Small intestine (tissue), 16 donors: Measurements from ENCODE around the gene HMGCS2. TPM values are rescaled to one million over a fixed set of nuclear protein-coding genes. Genes with fewer than 3 reads are reported as not detected.

Experiments used
- DNase-seq, 2 donors: peaks; one replicate each; pipeline versions ENCODE4 v3.0.0 to v3.0.0-alpha.2; 2013
- FAIRE-seq: peaks from 2 replicates; lab custom pipeline; 2012; peaks lifted over from hg19 to GRCh38; lab: Jason Lieb, UNC
- H3K27ac ChIP-seq, 3 donors: one replicate each; pipeline ENCODE4 v1.5.1; 2013; ENCODE audit warnings: low read length in 2 of 3, mild to moderate bottlenecking in 2 of 3, control low read depth in 1 of 3, inconsistent platforms in 1 of 3, low read depth in 1 of 3, moderate library complexity in 1 of 3
- H3K27me3 ChIP-seq, 3 donors: one replicate each; pipeline ENCODE4 v1.6.1; 2013; ENCODE audit warnings: low read length in 3 of 3, inconsistent platforms in 1 of 3; ENCODE audit not compliant: control insufficient read depth in 3 of 3, insufficient read depth in 3 of 3
- H3K36me3 ChIP-seq, 3 donors: one replicate each; pipeline ENCODE4 v1.6.1; 2013; ENCODE audit warnings: low read length in 3 of 3, inconsistent platforms in 1 of 3, low read depth in 1 of 3, mild to moderate bottlenecking in 1 of 3, moderate library complexity in 1 of 3; ENCODE audit not compliant: control insufficient read depth in 3 of 3, insufficient read depth in 2 of 3
- H3K4me1 ChIP-seq, 3 donors: one replicate each; pipeline ENCODE4 v1.6.1; 2013; ENCODE audit warnings: low read length in 2 of 3, inconsistent platforms in 1 of 3, low read depth in 1 of 3, mild to moderate bottlenecking in 1 of 3, moderate library complexity in 1 of 3; ENCODE audit not compliant: control insufficient read depth in 3 of 3, insufficient read depth in 2 of 3
- H3K4me3 ChIP-seq, 3 donors: one replicate each; pipeline ENCODE4 v1.5.1; 2013; ENCODE audit warnings: low read length in 3 of 3, control low read depth in 1 of 3, inconsistent platforms in 1 of 3, low read depth in 1 of 3, mild to moderate bottlenecking in 1 of 3, moderate library complexity in 1 of 3
- H3K9me3 ChIP-seq, 2 donors: one replicate each; pipeline ENCODE4 v1.6.1; 2013; ENCODE audit warnings: low read depth in 1 of 2, low read length in 1 of 2; ENCODE audit not compliant: control insufficient read depth in 2 of 2, insufficient read depth in 1 of 2
- WGBS, 3 donors: extraction: QIAGEN DNeasy Blood & Tissue Kit; methylation state at CpG; one replicate each; pipeline ENCODE4 v1.1.7; 2013; 5-methylcytosine and 5-hydroxymethylcytosine counted together
- long read RNA-seq, 10 donors: transcript quantifications; one replicate each; lab custom pipeline, GENCODE V29; 2026
- polyA plus RNA-seq, 4 donors: library from polyadenylated mRNA; stranded (reverse) in 3 of 4; unstranded in 1 of 4; fragments of 200-250 nt in 3 of 4; fragments of 120-200 nt in 1 of 4; gene quantifications; one replicate each; pipeline versions ENCODE4 v1.2.1 to v1.2.3, GENCODE V29; 2013
- donor health status: healthy with polysubstance abuse.
- donor health status: control.
- donor health status: control.
- donor health status: Bipolar disorder and iron deficiency.
- donor health status: healthy.

Gene HMGCS2
- polyA plus RNA-seq = 10 to 100 TPM in 3 of 4 donors, 1 to 10 TPM in 1; 8.3 to 80.4 (median 25.4) TPM
- long read RNA-seq, donor 1 = 0 reads
- long read RNA-seq, donor 2, transcript HMGCS2-201 (10 exons, 2,428 nt) = major isoform, 7 of 16 reads
- long read RNA-seq, donor 2, partial matches to known transcripts = 9 of 16 reads
- long read RNA-seq, donor 2, other reads (novel, unspliced or antisense) = 0 of 16 reads
- long read RNA-seq, donor 3, transcript HMGCS2-201 (10 exons, 2,428 nt) = major isoform, 12 of 29 reads
- long read RNA-seq, donor 3, partial matches to known transcripts = 16 of 29 reads
- long read RNA-seq, donor 3, other reads (novel, unspliced or antisense) = 0 of 29 reads
- long read RNA-seq, donor 4 = 0 reads
- long read RNA-seq, donor 5, transcript HMGCS2-201 (10 exons, 2,428 nt) = major isoform, 5 of 5 reads
- long read RNA-seq, donor 5, partial matches to known transcripts = 0 of 5 reads
- long read RNA-seq, donor 5, other reads (novel, unspliced or antisense) = 0 of 5 reads
- long read RNA-seq, donor 6, transcript HMGCS2-201 (10 exons, 2,428 nt) = major isoform, 13 of 13 reads
- long read RNA-seq, donor 6, partial matches to known transcripts = 0 of 13 reads
- long read RNA-seq, donor 6, other reads (novel, unspliced or antisense) = 0 of 13 reads
- long read RNA-seq, donor 7 = 0 reads
- long read RNA-seq, donor 8 = 0 reads
- long read RNA-seq, donor 9, transcript HMGCS2-201 (10 exons, 2,428 nt) = major isoform, 5 of 5 reads
- long read RNA-seq, donor 9, partial matches to known transcripts = 0 of 5 reads
- long read RNA-seq, donor 9, other reads (novel, unspliced or antisense) = 0 of 5 reads
- long read RNA-seq, donor 10, transcript HMGCS2-201 (10 exons, 2,428 nt) = major isoform, 46 of 65 reads
- long read RNA-seq, donor 10, partial matches to known transcripts = 19 of 65 reads
- long read RNA-seq, donor 10, other reads (novel, unspliced or antisense) = 0 of 65 reads

GRCh38 chr1:119768778-119769177, at the start of gene HMGCS2:
TSS of gene HMGCS2 (minus strand) at chr1:119768905. CDS start at chr1:119768844, 61 bp downstream.
- Histone ChIP-seq H3K4me1 (peaks cover 6 to 55% (median 7%) of the 10 kb centered on the region in 3 donors), H3K27ac (peak within 1 kb of the TSS; percentile 52 to 79 (median 59)), H3K9me3 (no peaks in the 10 kb centered on the region), H3K36me3 (peaks cover 0 to 6% (median 0%) of the 10 kb centered on the region in 3 donors), H3K27me3 (no peaks in the 10 kb centered on the region), H3K4me3 (peak within 1 kb of the TSS in 2 of 3 donors; percentile 25 to 48)
- no peak for FAIRE-seq
- DNase-seq = peak; percentile 84 to 92
- 18 to 58% (median 29%) methylated on average over 8 of the region's 8 CpGs for WGBS, 3 donors

DNA sequence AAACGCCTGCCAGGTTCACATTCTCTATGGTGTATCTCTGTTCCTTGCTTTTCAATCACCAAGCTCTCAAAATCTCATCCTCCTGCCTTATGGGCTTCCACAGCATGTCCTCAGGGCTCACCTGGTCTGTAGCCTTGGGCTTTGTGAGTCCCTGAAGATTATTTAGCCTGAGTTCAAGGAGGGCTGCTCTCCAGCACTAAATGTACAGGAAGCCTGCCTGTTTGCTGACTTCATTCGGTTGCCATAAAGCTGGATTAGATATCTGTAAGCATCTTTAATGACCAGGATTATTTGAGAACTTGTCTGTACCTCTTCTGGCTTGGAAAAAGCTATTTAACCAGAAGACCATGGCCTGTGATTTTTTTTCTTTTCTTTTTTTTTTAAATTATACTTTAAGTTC, 49.5 kb upstream of the HMGCS2 start:
- WGBS, 3 donors = 50 to 69% (median 63%) methylated on average over 2 of the region's 2 CpGs
- no peak overlapping the region for H3K4me3 ChIP-seq
- H3K27ac ChIP-seq = no peak overlapping the region
- no peaks in the 10 kb centered on the region for H3K27me3 ChIP-seq
- no peaks in the 10 kb centered on the region for H3K36me3 ChIP-seq
- FAIRE-seq (no peak), DNase-seq (peak in 1 of 2 donors; percentile 39)
- H3K4me1 ChIP-seq = peaks cover 5 to 33% (median 6%) of the 10 kb centered on the region in 3 donors
- peaks cover 0 to 2% of the 10 kb centered on the region in 2 donors for H3K9me3 ChIP-seq

DNA sequence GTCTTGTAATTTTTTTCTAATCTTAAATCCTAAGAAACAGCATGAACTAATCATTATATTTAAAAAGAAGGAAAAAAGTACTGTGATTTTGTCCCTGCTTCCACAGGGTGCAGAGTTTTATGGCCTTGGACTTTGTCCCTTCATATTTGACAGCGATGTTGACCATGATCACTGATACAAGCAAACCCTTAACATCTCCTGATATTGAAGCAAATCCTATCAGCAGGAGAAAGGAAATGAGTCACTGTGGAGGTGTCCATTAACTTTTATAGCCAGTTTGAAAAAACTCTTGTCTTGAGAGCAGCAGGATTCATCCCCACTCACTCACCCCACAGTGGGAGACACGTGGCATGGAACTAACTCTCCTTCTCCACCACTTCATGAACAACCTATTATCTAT, 47.7 kb upstream of the HMGCS2 start:
- H3K27me3 ChIP-seq = no peaks in the 10 kb centered on the region
- DNase-seq = peak; percentile 94 to 95
- peaks cover 5 to 43% (median 10%) of the 10 kb centered on the region in 3 donors for H3K4me1 ChIP-seq
- 9 to 52% (median 30%) methylated on average over 2 of the region's 2 CpGs for WGBS, 3 donors
- H3K4me3 ChIP-seq = no peak overlapping the region
- peak overlapping the region in 2 of 3 donors; percentile 54 to 81 for H3K27ac ChIP-seq
- H3K9me3 ChIP-seq = peaks cover 0 to 2% of the 10 kb centered on the region in 2 donors
- FAIRE-seq = peak; percentile 39
- H3K36me3 ChIP-seq = no peaks in the 10 kb centered on the region

- no peak for FAIRE-seq
- Histone ChIP-seq H3K36me3 (no peaks in the 10 kb centered on the region), H3K27ac (peak overlapping the region in 2 of 3 donors; percentile 32 to 81), H3K4me3 (no peak overlapping the region), H3K27me3 (no peaks in the 10 kb centered on the region), H3K9me3 (peaks cover 0 to 2% of the 10 kb centered on the region in 2 donors), H3K4me1 (peaks cover 5 to 43% (median 10%) of the 10 kb centered on the region in 3 donors)
- DNase-seq = peak in 1 of 2 donors; percentile 56
- 18 to 53% (median 32%) methylated on average over 7 of the region's 7 CpGs for WGBS, 3 donors
Measured at GRCh38 chr1:119815928-119816327, 47.2 kb upstream of the HMGCS2 start.

GRCh38 chr1:119815361-119815760, 46.7 kb upstream of the HMGCS2 start:
- H3K27me3 ChIP-seq = no peaks in the 10 kb centered on the region
- H3K36me3 ChIP-seq = no peaks in the 10 kb centered on the region
- DNase-seq (no peak), FAIRE-seq (no peak)
- H3K9me3 ChIP-seq = peaks cover 0 to 2% of the 10 kb centered on the region in 2 donors
- no peak overlapping the region for H3K4me3 ChIP-seq
- peaks cover 5 to 43% (median 10%) of the 10 kb centered on the region in 3 donors for H3K4me1 ChIP-seq
- WGBS, 3 donors = 55 to 75% (median 62%) methylated on average over 3 of the region's 3 CpGs
- peak overlapping the region in 1 of 3 donors; percentile 81 for H3K27ac ChIP-seq

- Histone ChIP-seq H3K4me1 (peaks cover 5 to 43% (median 10%) of the 10 kb centered on the region in 3 donors), H3K36me3 (no peaks in the 10 kb centered on the region), H3K27me3 (no peaks in the 10 kb centered on the region), H3K4me3 (no peak overlapping the region), H3K9me3 (peaks cover 0 to 2% of the 10 kb centered on the region in 2 donors), H3K27ac (no peak overlapping the region)
- FAIRE-seq (no peak), DNase-seq (no peak)
- WGBS, 3 donors = 61 to 79% (median 70%) methylated on average over 1 of the region's 1 CpG
Measured at GRCh38 chr1:119814288-119814687, 45.6 kb upstream of the HMGCS2 start.

DNA sequence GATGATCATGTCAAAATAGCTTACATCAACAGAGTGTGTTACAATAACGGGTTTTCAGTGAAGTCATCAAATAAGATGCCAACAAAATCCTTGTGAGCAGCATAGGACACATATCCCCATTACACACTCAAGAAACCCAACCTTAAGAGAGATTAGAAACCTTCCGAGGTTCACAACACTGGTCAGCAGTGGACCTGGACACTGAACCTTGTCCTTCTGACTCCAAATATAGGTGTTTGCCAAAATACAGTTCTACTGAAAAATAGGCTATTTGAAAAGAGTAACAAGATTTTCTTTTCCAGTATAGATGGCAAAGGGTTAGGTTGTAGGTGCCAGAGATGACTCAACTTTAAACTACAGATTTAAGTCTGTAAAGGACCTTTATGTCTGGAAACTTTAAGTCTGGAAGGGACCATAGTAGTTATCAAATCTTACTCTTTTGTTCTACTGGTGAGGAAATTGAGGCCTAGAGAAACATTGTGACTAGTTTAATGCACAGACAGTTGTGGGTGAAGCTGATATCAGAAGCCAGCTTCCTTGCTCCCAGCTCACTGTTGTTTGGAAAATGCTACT, 43.4 kb upstream of the HMGCS2 start:
- no peak for DNase-seq
- H3K27ac ChIP-seq = peak overlapping the region in 1 of 3 donors; percentile 34
- 52 to 81% (median 56%) methylated on average over 2 of the region's 2 CpGs for WGBS, 3 donors
- no peak for FAIRE-seq
- H3K4me1 ChIP-seq = peaks cover 5 to 34% (median 8%) of the 10 kb centered on the region in 3 donors
- H3K27me3 ChIP-seq = no peaks in the 10 kb centered on the region
- no peak overlapping the region for H3K4me3 ChIP-seq
- no peaks in the 10 kb centered on the region for H3K36me3 ChIP-seq
- H3K9me3 ChIP-seq = no peaks in the 10 kb centered on the region
